Rectal smooth muscle tissue (tissue), 1 donor: ENCODE results near the gene SPAG17.

Experiments
- H3K27ac ChIP-seq: one replicate; pipeline ENCODE4 v1.7.0; 2013; ENCODE audit warnings: low read depth, low read length, inconsistent platforms
- H3K27me3 ChIP-seq: one replicate; pipeline ENCODE4 v1.7.0; 2013; ENCODE audit warnings: low read length; ENCODE audit not compliant: control insufficient read depth, insufficient read depth
- H3K36me3 ChIP-seq: one replicate; pipeline ENCODE4 v1.7.0; 2013; ENCODE audit warnings: low read length; ENCODE audit not compliant: control insufficient read depth, insufficient read depth
- H3K4me1 ChIP-seq: one replicate; pipeline ENCODE4 v1.7.0; 2013; ENCODE audit warnings: low read length; ENCODE audit not compliant: control insufficient read depth, insufficient read depth
- H3K4me3 ChIP-seq: one replicate; pipeline ENCODE4 v1.7.0; 2013; ENCODE audit warnings: low read length
- H3K9ac ChIP-seq: one replicate; pipeline ENCODE4 v1.7.0; 2013; ENCODE audit warnings: low read length

The SPAG17 gene

DNA sequence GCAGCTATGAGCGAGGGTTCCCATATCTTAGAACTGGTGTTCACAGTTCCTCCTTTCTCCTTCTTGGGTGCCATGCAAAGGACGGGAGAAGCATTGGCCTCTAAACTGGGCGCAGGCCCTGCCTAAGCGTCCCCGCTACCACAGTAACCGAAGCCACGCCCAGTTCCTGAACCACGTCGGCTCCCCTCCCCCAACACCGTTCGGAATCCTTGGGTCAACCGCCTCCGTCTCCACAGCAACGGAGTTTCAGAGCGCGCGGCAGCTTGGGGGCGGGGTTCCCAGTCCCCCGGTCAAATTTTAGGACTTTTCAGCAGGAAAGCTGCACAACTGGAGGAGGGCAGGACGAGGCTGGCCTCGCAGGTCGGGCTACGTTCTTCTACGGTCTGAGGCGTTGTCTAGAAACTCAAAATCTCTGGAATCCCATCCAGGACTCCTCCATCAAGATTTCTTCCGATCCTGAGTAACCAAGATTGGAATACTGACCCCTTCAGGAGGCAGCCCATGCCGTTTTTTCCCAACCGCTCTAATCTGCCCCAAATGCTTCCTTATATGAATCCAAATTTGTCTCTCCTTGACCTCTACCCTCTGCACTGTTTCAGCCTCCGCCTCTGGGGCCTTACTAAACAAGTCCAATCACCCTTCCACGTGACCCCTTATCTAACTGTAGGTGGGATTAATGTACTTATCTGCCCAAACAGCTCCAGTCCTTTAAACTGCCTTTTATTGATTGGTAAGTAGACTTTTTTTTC, at the start of gene SPAG17:
Gene SPAG17 (minus strand): TSS at position 145 of the 749 bp plus-strand sequence. CDS start 71 bp downstream, at position 74.
- Histone ChIP-seq H3K27ac (no peak within 1 kb of the TSS), H3K27me3 (no peaks in the 10 kb centered on the region), H3K9ac (no peak within 1 kb of the TSS), H3K4me1 (no peaks in the 10 kb centered on the region), H3K4me3 (peak within 1 kb of the TSS; percentile 31), H3K36me3 (no peaks in the 10 kb centered on the region)

DNA sequence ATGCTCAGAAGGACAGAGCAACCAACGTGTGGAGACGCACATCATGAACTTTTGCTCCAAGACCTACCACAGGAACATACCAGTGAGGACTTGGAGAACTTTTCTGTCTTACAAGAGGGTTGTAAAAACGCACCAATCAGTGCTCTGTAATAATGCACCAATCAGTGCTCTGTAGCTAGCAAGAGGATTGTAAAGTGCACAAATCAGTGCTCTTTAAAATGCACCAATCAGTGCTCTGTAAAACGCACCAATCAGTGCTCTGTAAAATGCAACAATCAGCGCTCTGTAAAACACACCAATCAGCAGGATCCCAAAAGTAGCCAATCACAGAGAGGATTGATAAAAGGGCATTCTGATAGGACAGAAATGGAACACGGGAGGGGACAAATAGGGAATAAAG, 40.4 kb upstream of the SPAG17 start:
- no peak overlapping the region for H3K4me3 ChIP-seq
- H3K36me3 ChIP-seq, result no peaks in the 10 kb centered on the region
- no peak overlapping the region for H3K27ac ChIP-seq
- no peaks in the 10 kb centered on the region for H3K4me1 ChIP-seq
- H3K27me3 ChIP-seq, result no peaks in the 10 kb centered on the region
- H3K9ac ChIP-seq, result no peak overlapping the region

DNA sequence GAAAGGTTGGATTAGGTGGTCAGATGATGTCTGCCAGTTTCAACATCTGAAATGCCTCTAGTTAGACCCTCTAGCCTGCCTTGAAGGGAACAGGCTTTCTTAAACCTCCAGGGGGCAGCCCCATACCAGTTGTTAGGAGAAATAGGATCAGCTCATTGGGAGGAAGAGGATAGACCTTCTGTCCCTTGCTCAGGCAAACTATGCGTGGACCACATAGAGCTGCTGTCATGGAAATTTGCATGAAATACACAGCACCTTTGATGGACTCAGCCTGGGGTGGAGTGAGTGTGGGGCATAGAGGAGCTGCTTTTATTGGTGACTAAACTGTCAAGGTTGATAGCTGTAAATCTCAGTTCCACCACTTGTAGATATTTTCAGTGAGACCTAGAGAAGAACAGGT, 38.4 kb upstream of the SPAG17 start:
- Histone ChIP-seq H3K27me3 (no peaks in the 10 kb centered on the region), H3K36me3 (no peaks in the 10 kb centered on the region), H3K9ac (no peak overlapping the region), H3K27ac (no peak overlapping the region), H3K4me1 (no peaks in the 10 kb centered on the region), H3K4me3 (no peak overlapping the region)

DNA sequence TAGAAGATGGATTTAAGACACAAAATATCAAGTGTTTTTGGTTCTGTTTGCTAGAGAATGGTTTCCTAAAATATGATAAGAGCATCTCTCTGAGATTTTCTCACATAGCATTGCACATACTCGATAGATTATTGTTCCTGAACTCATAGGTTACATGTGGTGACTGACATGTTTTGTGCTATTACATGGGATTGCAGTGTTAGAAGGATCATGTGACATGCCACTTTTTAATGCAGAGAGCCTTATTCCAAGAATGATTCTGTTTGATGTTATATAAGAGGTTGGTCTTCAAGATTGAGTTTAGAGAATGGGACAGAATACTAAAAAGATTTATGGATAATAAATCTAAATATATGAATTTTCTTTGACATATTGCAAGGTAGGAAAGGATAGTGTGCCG, 34.4 kb upstream of the SPAG17 start:
- Histone ChIP-seq H3K4me3 (no peak overlapping the region), H3K36me3 (no peaks in the 10 kb centered on the region), H3K27me3 (no peaks in the 10 kb centered on the region), H3K9ac (no peak overlapping the region), H3K27ac (no peak overlapping the region), H3K4me1 (no peaks in the 10 kb centered on the region)

DNA sequence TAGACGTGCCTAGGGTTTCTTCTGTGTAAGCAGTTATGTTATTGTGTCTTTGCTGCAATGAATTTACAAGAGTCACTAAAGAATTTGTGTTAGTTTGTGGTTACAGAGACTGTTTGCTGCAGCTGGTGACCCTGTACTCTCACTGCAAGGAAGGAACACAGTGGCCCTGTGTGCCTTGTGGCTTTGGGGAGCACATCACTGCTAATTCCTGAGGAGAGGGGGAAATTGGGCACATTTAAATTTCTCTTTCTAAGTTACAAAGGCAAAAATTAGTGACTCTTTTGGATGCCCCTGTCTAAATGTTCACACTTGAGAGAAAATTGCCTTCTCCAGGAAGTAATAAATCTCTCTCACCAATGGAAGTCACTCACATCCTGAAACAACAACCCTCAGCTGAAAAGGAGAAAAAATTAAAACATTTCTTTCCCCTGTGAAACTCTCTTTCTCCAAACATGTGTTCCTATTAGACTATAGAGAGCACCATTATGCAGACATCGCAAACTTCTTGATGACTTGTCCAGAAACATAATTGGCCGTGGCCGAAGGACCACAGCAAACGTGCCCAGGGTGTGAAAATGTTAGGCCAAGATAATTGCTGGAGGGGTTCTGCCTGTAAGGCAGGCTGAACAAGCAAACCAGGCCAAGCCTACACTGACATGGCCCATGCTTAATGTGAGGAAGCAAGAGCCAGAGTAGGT, 32.3 kb upstream of the SPAG17 start:
- no peaks in the 10 kb centered on the region for H3K27me3 ChIP-seq
- H3K4me3 ChIP-seq, result no peak overlapping the region
- no peaks in the 10 kb centered on the region for H3K36me3 ChIP-seq
- H3K9ac ChIP-seq, result no peak overlapping the region
- no peak overlapping the region for H3K27ac ChIP-seq
- no peaks in the 10 kb centered on the region for H3K4me1 ChIP-seq

DNA sequence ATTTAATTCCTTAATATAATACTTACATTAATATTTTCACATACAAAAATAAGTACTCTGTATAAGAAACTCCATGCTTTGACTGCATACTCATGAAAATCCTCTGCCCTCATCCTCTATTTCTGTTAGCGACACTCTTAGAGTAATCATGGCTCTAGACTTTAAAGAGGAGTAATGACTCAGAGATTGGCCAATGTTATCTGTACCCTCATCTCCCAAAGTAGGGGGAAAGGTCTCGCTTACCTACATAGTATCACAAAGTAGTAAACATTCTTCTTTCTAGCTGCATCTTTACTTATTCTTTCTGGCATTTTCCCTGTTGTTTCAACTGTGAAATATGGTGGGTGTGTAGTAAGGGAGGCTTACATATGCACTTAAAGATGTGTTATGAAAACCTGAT, 29.8 kb upstream of the SPAG17 start:
- no peak overlapping the region for H3K27ac ChIP-seq

DNA sequence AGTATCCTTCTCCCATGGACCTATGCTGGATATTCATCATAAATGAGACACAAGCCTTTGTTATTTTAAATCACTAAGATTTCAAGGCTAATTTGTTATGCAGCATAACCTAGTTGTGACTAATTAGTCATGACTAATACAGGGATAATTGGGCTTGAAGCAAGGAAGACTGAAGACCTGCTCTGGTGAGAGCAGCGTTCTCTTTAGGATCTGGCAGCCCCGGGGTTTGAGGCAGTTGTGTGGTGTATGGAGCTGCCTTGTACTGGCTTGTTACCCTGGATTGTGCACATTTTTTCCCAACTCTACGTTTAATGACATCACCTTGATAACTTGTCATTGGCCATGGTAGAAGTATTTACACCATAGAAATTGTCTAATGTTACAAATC, 25.7 kb upstream of the SPAG17 start:
- Histone ChIP-seq H3K4me1 (no peaks in the 10 kb centered on the region), H3K9ac (no peak overlapping the region), H3K36me3 (no peaks in the 10 kb centered on the region), H3K4me3 (no peak overlapping the region), H3K27me3 (no peaks in the 10 kb centered on the region), H3K27ac (no peak overlapping the region)

More for the DNA sequence above, 29.8 kb upstream of the SPAG17 start:
- no peaks in the 10 kb centered on the region for H3K27me3 ChIP-seq
- H3K4me1 ChIP-seq, result no peaks in the 10 kb centered on the region
- no peak overlapping the region for H3K4me3 ChIP-seq
- H3K36me3 ChIP-seq, result no peaks in the 10 kb centered on the region
- H3K9ac ChIP-seq, result no peak overlapping the region

DNA sequence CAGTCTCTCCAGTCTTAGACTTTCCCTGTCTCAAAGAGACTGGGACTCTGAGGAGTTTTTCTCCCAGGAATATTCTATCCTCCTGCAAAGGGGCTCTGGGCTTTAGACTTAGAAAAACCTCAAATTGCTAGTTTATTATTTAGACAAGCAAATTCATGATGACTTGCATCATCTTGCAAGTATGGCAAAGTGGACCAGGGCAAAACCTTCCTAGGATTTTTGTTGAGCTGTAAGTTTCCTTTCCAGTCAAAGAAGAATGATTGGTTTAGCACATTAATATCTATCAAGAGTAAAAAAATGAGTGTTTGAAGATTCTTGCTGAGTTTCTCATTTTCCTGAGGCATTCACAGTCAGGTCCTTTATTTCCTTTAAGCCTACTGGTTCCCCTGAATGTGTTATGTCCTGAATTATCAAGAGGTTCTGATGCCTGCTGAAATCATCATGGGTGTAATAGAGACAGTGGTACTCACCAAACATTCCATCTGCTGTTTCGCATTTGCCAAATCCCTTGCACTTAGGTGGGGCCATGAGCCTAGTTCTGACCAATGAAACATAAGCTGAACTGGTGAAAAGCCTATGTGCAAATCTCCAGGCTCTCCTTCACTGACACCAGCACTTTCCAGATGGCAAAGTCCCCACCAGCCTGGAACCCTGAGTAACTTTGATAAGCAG, 25.2 kb upstream of the SPAG17 start:
- H3K27ac ChIP-seq, result no peak overlapping the region
- no peaks in the 10 kb centered on the region for H3K27me3 ChIP-seq
- no peak overlapping the region for H3K9ac ChIP-seq
- no peaks in the 10 kb centered on the region for H3K36me3 ChIP-seq
- no peaks in the 10 kb centered on the region for H3K4me1 ChIP-seq
- H3K4me3 ChIP-seq, result no peak overlapping the region

DNA sequence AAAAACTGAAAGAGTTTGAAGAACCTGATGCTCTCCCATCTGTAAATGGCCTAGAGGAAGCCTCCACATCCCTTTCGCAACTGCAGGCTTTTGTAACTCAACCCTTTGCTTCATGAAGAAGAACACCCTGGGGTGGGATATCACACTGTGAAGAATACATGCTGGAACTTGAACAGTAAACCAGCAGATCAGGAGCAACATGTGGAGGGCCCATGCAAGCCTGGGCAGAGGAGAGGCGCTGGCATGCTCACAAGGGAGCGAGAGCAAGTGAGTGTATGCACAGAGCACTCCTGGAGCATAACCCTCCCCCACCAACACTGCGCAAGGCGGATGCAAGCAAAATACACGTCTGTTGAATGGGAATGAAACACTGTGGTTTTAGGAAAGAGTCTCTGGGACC, 24.6 kb upstream of the SPAG17 start:
- Histone ChIP-seq H3K9ac (no peak overlapping the region), H3K4me1 (no peaks in the 10 kb centered on the region), H3K27me3 (no peaks in the 10 kb centered on the region), H3K27ac (no peak overlapping the region), H3K4me3 (no peak overlapping the region), H3K36me3 (no peaks in the 10 kb centered on the region)

DNA sequence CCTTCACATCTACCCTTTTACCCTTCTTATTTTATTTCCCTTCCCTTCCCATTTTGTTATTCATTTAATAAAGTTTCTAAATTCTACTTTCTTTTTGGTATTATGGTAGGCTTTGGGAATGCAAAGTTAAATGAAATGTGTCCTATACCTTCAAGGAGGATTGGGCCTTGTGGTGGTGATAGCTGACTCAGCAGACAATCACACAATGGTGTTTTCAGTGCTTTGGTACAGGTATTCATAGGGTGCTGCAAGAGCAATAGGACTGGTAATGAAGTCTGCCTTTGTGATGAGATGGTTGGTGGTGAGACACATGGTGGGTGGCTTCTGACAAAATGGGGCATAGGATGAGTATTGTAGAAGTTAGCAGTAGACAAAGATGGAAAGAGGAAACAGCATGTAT, 21.9 kb upstream of the SPAG17 start:
- Histone ChIP-seq H3K27ac (no peak overlapping the region), H3K27me3 (no peaks in the 10 kb centered on the region), H3K36me3 (no peaks in the 10 kb centered on the region), H3K9ac (no peak overlapping the region), H3K4me3 (no peak overlapping the region), H3K4me1 (no peaks in the 10 kb centered on the region)

DNA sequence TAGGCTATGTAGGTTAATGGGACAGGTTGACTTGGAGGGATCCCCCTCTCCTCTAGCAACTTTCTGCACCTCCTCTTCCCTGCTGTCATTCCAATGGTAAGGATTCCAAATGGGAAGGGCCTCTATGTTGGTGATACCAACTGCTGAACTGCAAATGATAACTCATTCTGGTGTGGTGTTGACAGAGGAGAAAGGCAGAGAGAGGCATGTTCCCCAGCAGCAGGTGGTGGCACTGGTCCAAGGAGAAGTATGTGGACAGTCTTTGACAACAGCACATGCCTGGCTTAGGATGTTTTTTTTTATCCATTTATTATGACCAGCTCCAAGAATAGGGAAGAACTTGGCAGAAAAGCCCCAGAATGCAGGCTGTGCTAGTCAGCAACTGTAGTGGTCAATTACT, 19.6 kb upstream of the SPAG17 start:
- Histone ChIP-seq H3K36me3 (no peaks in the 10 kb centered on the region), H3K4me3 (no peak overlapping the region), H3K27me3 (no peaks in the 10 kb centered on the region), H3K9ac (no peak overlapping the region), H3K4me1 (no peaks in the 10 kb centered on the region), H3K27ac (no peak overlapping the region)

DNA sequence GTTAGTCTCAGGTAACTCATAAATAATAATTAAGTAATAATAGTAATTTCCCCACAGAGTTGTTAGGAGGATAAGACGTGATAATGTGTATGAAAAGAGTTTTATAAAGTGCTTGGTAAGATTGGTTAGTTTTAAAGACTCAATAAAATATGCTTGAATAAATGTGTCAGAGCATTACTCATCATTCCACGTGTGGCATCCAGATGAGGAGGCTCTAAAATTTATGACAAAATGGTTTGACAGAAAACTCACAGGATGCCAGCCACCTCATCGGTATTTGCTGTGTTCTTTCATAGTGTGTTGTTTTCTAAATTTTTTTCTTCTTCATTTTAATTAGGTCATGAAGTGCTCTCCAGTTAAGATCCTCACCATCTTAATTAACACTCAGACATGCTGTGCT, 19.1 kb upstream of the SPAG17 start:
- H3K4me1 ChIP-seq, result no peaks in the 10 kb centered on the region
- H3K27ac ChIP-seq, result no peak overlapping the region
- no peak overlapping the region for H3K9ac ChIP-seq
- no peaks in the 10 kb centered on the region for H3K36me3 ChIP-seq
- no peak overlapping the region for H3K4me3 ChIP-seq
- H3K27me3 ChIP-seq, result no peaks in the 10 kb centered on the region
